ENCODE results near the gene AMPD3. TPM values are rescaled to one million over a fixed set of nuclear protein-coding genes. Genes with fewer than 3 reads are reported as not detected.

Gene AMPD3
- total RNA-seq, 1 experiment from 2014 or later, result 0.19 TPM

DNA sequence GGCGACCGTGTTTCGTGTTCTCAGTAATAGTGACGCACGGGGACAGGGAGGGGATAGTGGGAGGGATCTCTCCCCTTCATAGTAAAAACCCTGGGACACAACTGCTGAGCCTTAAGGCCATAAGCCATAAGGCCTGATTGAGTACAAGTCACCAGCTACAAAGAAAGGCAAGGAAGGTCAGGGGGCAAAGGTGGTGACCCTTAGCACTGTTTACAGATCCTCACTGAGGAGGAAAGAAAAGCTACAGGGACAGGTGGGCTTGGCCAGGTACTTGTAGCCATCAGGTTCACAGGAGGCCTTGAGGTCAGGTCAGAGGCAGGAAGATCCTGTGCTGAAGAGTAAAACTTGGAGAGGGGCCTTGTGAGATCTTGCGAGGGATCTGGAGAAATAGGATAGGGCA, 15.1 kb upstream of the AMPD3 start:
- Histone ChIP-seq H3K27ac (ENCODE audit: low read depth, low read length, poor library complexity, severe bottlenecking) (no peak overlapping the region), H3K4me3 (ENCODE audit: low read depth, low read length, poor library complexity, severe bottlenecking) (no peak overlapping the region), H3K36me3 (ENCODE audit: insufficient read depth, low read length, poor library complexity, severe bottlenecking) (no peaks in the 10 kb centered on the region), H3K27me3 (replicated peaks; ENCODE audit: insufficient read depth, low read depth, low read length, poor library complexity) (no peaks in the 10 kb centered on the region), H3K9me3 (ENCODE audit: low read depth, low read length, poor library complexity, severe bottlenecking) (no peaks in the 10 kb centered on the region), H3K4me1 (ENCODE audit: insufficient read depth, low read length, poor library complexity, severe bottlenecking) (no peaks in the 10 kb centered on the region)
- ChIA-PET POLR2A (ENCODE audit: low non-redundant PET) (no interaction called here), CTCF (no interaction called here)
- BruUV-seq (replicated peaks), result no TSS peak
- intact Hi-C loops (cut with micrococcal nuclease; ENCODE audit: unreplicated experiment), result no loop called here
- DNase-seq (ENCODE audit: low spot score), result no peak
- TF ChIP-seq, protein P1, sequence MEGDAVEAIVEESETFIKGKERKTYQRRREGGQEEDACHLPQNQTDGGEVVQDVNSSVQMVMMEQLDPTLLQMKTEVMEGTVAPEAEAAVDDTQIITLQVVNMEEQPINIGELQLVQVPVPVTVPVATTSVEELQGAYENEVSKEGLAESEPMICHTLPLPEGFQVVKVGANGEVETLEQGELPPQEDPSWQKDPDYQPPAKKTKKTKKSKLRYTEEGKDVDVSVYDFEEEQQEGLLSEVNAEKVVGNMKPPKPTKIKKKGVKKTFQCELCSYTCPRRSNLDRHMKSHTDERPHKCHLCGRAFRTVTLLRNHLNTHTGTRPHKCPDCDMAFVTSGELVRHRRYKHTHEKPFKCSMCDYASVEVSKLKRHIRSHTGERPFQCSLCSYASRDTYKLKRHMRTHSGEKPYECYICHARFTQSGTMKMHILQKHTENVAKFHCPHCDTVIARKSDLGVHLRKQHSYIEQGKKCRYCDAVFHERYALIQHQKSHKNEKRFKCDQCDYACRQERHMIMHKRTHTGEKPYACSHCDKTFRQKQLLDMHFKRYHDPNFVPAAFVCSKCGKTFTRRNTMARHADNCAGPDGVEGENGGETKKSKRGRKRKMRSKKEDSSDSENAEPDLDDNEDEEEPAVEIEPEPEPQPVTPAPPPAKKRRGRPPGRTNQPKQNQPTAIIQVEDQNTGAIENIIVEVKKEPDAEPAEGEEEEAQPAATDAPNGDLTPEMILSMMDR (conservative IDR thresholded peaks at IDR 0.05; ENCODE audit: low read depth, low read length), result no peak
- TF ChIP-seq EZH2 (IDR thresholded peaks at IDR 0.05; ENCODE audit: borderline replicate concordance, low read depth, low read length, poor library complexity, severe bottlenecking), result no peak

DNA sequence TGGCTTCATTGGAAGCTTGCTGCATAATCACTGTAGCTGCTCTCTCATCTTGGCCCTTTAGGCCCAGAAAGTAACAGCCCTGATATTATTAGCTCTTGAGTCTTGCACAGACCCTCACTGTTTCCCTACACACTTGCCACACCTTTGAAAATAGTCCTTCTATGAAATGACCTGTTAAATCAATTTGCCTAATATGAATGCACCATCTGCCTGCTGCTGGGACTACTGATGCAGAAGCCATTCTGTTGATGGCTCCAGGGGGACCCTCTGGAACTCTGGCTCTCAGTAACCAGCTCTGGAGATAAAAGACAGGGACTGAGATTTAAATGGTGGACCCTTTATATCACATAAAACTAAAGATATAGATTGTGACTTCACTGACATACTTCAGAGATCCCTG, 14.7 kb upstream of the AMPD3 start:
- no peaks in the 10 kb centered on the region for H3K36me3 ChIP-seq (ENCODE audit: insufficient read depth, low read length, poor library complexity, severe bottlenecking)
- no peaks in the 10 kb centered on the region for H3K4me1 ChIP-seq (ENCODE audit: insufficient read depth, low read length, poor library complexity, severe bottlenecking)
- DNase-seq (ENCODE audit: low spot score), result no peak
- H3K9me3 ChIP-seq (ENCODE audit: low read depth, low read length, poor library complexity, severe bottlenecking), result no peaks in the 10 kb centered on the region
- intact Hi-C loops (cut with micrococcal nuclease; ENCODE audit: unreplicated experiment), result no loop called here
- no TSS peak for BruUV-seq (replicated peaks)
- no peaks in the 10 kb centered on the region for H3K27me3 ChIP-seq (replicated peaks; ENCODE audit: insufficient read depth, low read depth, low read length, poor library complexity)
- CTCF ChIA-PET, result no interaction called here
- H3K4me3 ChIP-seq (ENCODE audit: low read depth, low read length, poor library complexity, severe bottlenecking), result no peak overlapping the region
- TF ChIP-seq, protein P1 (conservative IDR thresholded peaks at IDR 0.05; ENCODE audit: low read depth, low read length), result no peak
- no peak for TF ChIP-seq EZH2 (IDR thresholded peaks at IDR 0.05; ENCODE audit: borderline replicate concordance, low read depth, low read length, poor library complexity, severe bottlenecking)
- POLR2A ChIA-PET (ENCODE audit: low non-redundant PET), result no interaction called here
- no peak overlapping the region for H3K27ac ChIP-seq (ENCODE audit: low read depth, low read length, poor library complexity, severe bottlenecking)

- Histone ChIP-seq H3K36me3 (ENCODE audit: insufficient read depth, low read length, poor library complexity, severe bottlenecking) (no peaks in the 10 kb centered on the region), H3K27ac (ENCODE audit: low read depth, low read length, poor library complexity, severe bottlenecking) (no peak overlapping the region), H3K4me3 (ENCODE audit: low read depth, low read length, poor library complexity, severe bottlenecking) (no peak overlapping the region), H3K9me3 (ENCODE audit: low read depth, low read length, poor library complexity, severe bottlenecking) (no peaks in the 10 kb centered on the region), H3K4me1 (ENCODE audit: insufficient read depth, low read length, poor library complexity, severe bottlenecking) (no peaks in the 10 kb centered on the region), H3K27me3 (replicated peaks; ENCODE audit: insufficient read depth, low read depth, low read length, poor library complexity) (no peaks in the 10 kb centered on the region)
- no TSS peak for BruUV-seq (replicated peaks)
- ChIA-PET POLR2A (ENCODE audit: low non-redundant PET) (no interaction called here), CTCF (no interaction called here)
- TF ChIP-seq, protein P1 (conservative IDR thresholded peaks at IDR 0.05; ENCODE audit: low read depth, low read length), result no peak
- no peak for TF ChIP-seq EZH2 (IDR thresholded peaks at IDR 0.05; ENCODE audit: borderline replicate concordance, low read depth, low read length, poor library complexity, severe bottlenecking)
- DNase-seq (ENCODE audit: low spot score), result no peak
- intact Hi-C loops (cut with micrococcal nuclease; ENCODE audit: unreplicated experiment), result no loop called here
Measured at GRCh38 chr11:10441091-10441490, 14.0 kb upstream of the AMPD3 start.
